Endometrial microvascular endothelial cells (primary cell): ENCODE data around the gene C5. TPM values are rescaled to one million over a fixed set of nuclear protein-coding genes. Genes with fewer than 3 reads are reported as not detected.
"Not testable (repeated sequence)": the region's sequence is repeated elsewhere in the genome, so short reads cannot be mapped to it uniquely, and the experiment has no call there.

ENCODE experiments used
- in situ Hi-C: cut with HindIII; loops from 2 replicates; pipeline ENCODE4 v1.10.0; 2017; ENCODE audit warnings: low sequenced_read_pairs, low pct_unique_long_range_greater_than_20kb; ENCODE audit errors: inconsistent ontology term
- total RNA-seq: library from RNA; depleted of rRNA; stranded (reverse); fragments of >200 nt; gene quantifications from one replicate; pipeline ENCODE4 v1.2.3, GENCODE V29; 2015; ENCODE audit errors: inconsistent ontology term

The C5 gene
- total RNA-seq, 1 donor from 2014 or later: 1.4 TPM

DNA sequence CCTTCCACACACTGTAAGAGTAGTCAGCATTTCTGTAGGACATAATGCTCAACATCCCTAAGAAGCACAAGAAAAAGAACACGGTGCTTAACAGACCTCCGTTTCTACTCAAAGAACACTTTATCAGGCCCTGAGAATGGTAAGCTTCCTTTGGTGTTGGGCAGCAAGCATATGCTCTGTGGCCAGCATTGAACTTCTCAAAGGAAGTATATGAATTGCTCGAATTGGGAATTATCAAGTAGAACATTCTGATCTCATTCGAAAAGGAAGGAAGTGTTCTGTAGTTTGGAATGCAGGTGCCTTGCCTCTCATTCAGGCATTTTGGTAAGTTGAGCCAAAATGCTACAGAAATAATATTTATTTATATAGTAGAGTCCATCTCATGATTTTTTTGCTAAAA, 61.0 kb downstream of the C5 start:
- in situ Hi-C loops: no loop called here

DNA sequence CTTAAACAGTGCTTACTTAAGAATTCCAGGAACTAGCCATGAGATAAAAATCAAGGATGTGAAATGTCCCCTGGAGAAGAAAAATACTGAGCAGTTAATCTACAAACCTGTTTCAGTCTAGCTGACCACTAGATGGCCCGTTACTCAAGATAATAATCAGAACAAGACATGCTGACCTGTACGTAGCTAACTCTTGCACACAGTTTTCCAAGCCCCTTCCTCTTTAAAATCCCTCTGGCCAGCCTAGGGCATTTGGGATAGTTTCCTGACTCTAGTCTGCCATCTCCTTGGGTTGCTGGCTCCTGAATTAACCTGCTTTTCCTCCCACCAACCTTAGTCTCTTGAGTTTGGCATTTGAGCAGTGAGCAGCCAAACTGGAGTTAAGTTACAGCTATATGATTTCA, 64.3 kb downstream of the C5 start:
- in situ Hi-C loops: no loop called here

DNA sequence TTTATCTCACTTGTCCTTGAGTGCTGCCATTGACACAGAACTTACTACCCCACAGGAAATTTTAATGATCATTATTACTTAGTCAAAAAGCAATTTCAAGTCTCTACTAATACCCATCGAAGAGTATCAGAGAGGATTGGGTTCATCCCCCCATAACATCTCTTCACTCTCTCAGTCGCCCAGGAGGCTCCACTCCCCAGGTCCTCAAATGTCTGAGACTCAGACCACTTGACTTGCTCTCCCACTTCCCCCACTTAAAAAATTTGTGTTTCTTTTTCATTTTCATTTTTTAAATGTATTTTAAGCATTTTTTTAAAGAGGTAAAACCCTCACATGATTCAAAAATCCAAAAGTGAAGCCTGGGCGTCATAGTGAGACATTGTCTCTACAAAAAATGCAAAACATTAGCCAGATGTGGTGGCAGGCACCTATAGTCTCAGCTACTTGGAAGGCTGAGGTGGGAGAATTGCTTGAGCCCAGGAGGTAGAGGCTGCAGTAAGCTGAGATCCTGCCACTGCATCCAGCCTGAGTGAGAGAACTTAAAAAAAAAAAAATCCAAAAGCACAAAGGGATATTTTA, 66.7 kb downstream of the C5 start:
- in situ Hi-C loops: no loop called here

DNA sequence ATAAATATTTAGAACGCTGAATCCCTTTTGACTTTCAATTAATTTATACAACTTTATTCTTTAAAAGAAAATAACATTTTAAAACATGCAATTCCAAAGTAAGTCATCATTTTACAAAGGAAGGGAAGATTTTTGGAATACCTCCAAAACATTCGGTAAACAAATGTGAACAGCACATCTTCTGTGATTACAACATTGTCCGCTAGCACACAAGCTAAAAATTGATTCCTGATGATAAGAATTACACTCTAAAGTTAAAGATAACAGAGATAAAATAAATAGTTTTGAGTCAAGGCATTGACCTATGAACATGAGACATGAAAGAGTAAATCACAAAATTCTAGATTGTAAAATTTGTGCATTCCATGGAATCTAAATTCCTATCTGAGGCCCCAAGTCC, 67.2 kb downstream of the C5 start:
- in situ Hi-C loops: no loop called here

DNA sequence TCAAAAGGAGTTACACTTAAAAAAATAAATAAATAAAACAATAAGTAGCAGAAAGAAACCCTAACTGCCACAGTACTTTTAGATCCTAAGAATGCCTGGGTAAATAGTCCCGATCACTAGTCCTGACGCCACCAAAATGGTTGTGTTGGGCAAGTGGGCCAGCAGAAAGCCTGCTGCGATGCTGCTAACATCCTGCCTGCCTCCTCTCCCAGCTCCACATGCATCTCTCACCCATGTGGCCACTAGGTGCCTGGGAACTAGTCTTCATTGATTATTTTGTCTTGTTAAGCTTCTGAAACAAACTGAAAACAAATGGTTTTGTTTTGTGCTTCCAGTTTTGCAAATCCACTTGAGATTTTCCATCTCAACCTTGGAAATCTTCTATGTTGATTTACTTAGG, 69.1 kb downstream of the C5 start:
- in situ Hi-C loops: no loop called here

DNA sequence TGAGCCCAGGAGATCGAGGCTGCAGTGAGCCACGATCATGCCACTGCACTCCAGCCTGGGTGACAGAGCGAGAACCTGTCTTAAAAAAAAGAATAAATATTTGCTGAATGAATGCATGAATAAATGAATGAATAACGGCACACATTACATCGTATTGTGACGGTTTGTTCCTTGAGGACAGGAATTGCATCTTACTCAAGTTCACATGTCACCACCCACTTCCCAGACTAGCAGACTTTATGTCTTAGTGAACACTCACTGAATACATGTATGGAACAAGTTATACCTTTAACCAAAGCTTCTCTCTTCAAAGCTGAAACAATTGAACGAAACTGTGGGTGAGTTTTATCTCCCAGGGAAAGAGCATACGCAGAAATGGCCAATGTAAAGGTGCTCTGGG, 70.3 kb downstream of the C5 start:
- in situ Hi-C loops: no loop called here

DNA sequence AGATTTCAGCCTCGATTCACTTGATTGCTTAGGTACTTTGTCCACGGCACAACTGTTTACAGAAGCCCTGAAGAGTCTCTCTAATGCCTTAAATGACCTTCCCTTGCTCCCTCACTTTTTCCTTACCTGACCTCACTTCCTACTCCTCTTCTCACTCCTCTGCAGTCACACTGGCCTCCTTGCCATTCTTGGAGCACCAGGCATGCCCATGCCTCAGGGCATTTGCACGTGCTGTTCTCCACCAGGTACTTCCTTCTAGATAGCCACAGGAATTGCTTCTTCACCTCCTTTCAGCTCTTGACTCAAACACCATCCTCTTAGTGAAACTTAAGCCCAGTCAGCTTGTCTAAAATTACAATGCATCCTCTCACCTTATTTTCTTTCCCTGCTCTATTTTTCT, 71.1 kb downstream of the C5 start:
- in situ Hi-C loops: no loop called here

DNA sequence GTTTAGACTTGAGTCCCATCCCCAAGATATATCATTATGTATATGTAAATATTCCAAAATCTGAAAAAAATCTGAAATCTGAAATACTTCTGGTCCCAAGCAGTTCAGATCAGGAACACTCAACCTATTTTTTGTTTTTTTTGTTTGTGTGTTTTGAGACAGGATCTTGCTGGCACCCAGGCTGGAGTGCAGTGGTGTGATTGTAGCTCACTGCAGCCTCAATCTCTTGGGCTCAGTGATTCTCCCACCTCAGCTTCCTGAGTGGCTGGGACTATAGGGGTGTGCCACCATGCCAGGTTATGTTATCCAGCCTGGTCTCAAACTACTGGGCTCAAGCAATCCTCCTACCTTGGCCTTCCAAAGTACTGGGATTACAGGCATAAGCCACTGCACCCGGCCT, 72.8 kb downstream of the C5 start:
- in situ Hi-C loops: no loop called here

DNA sequence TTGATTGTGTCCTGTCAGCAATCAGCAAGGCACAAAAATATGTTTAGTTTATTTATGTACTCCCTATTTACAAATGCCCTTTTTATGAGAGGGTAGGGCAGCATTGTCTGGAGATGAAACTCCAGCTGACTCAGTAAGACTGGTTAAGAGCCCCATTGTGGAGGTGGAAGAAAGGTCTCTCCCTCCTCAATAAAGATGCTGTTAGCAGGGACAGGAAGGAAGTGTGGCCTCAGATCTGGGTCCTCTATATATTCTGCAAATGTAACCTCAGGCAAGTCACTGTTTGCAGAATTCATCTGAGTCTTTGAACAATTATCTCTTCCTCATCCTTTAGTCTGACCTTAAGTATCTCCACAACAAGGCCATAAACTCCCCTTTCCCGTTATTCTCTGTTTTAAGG, 75.2 kb downstream of the C5 start:
- in situ Hi-C loops: no loop called here

DNA sequence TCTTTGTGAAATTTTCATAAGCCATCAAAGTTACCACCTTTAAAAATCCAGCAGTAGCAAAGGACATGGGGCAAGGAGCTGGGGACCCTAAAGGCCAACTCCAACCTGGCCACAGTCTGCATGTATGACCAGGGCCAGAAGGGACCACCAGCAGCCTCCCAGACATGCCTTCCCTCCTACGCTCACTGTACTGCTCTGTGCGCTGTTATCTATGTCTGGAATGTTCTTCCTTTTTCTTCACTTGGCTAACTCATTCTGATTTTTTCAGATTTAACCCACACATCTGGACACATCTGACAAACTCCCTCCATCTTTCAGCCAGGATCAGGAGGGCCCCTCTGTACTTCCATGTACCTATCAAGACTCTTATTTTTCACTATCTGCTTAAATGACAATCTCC, 75.9 kb downstream of the C5 start:
- in situ Hi-C loops: no loop called here

DNA sequence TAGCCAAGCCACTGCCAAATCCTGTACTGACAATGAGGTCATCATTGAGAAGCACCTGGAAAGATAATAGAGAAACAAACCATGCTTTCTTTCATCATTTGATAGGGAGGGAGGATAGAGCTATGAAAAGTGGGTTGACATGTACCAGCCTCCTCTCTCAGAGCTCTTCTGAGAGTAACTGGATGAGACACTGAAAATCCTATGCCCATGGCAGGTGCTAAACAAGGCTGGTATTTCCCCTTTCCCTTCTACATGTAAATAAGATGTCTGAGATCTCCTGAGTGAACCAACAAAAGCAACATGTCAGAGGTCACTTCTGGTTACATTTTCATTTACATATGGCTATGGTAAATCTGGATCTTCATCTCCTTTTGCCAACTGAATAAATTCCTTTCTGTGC, 78.1 kb downstream of the C5 start:
- in situ Hi-C loops: no loop called here

DNA sequence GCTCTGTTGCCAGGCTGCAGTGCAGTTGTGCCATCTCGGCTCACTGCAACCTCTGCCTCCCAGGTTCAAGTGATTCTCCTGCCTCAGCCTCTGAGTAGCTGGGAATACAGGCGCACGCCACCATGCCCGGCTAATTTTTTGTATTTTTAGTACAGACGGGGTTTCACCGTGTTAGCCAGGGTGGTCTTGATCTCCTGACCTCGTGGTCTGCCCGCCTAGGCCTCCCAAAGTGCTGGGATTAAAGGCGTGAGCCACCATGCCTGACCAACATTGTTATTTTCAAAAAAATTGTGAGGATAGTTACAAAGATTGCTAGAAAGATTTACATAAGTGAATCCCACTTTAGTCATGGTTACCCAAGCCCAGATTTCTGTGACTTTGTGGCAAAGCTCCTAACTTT, 78.6 kb downstream of the C5 start:
- in situ Hi-C loops: not testable (repeated sequence)

DNA sequence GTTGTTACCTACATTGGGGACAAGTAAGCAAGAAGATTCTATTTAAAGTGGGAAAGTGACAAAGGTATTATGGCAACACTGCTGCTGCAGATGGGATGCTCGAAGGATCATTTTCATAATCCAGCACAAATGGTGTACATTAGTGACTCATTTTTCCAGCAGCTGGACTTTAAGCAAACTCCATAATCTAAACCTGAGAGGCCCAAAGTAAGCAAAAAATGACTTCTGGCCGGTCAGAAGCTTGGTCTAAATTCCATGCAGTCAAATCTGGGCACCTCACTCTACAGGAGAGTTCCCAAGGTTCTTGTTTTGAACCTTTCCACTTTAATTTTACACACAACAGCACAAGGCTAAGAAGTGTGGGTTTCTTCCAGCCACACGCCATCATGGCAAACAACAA, 79.8 kb downstream of the C5 start:
- in situ Hi-C loops: no loop called here

DNA sequence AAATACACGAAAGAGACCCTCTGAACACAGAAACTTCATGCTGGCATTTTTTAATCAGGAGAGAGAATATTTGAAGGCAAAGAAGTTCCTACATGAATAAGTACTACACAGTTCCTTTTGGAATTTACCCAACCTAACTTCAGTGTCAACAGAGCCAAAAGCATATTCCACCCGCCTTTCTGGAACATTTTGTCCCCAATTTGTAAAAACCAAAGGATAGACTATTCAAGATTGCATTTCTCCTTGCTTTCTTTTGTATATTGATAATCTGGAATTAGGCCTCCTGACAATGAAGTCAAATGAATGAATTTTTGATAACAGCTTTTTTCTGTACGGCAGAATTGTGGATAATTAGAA, 84.1 kb downstream of the C5 start:
- in situ Hi-C loops: no loop called here

DNA sequence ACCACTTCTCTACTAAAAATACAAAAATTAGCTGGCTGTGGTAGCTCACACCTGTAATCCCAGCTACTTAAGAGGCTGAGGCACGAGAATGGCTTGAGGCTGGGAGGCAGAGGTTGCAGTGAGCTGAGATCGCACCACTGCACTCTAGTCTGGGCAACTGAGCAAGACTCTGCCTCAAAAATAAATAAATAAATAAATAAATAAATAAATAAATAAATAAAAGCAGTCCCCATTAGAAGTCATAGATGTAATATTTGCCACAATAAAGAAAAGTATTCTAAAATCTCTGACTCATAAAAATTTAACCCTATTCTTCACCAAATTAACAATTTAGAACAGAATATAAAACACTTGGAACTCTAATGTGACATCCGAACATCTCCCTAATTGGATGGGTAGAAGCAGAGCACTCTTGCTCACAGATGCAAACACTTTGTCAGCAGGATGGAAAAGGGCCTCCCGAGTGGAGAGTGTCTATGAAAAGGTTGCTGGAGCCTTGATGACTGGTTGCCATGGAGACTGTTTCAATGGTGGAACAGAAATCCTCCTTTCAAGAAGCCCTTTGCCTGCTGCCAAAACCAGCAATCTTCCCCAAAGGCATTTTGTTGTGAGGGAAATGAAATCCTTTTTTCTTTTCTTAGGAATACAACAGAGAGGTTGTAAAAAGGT, 84.6 kb downstream of the C5 start:
- in situ Hi-C loops: no loop called here

DNA sequence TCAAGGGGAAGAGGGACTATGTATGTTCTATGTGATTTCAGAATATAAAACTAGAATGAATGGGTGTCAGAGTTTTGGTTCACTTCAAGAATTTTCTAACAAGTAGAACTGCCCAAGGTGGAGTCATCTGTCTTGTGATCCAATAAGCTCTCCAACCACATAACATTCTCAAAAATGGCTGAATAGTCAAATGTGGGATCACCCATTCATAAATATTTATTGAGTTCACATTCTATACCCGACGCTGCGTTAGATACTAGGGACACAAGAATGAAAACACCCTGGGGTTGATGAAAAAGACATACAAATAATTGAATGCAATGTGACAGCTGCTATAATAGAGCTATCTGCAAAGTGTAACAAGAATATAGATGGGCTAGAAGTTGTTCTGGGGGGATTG, 88.1 kb downstream of the C5 start:
- in situ Hi-C loops: no loop called here

DNA sequence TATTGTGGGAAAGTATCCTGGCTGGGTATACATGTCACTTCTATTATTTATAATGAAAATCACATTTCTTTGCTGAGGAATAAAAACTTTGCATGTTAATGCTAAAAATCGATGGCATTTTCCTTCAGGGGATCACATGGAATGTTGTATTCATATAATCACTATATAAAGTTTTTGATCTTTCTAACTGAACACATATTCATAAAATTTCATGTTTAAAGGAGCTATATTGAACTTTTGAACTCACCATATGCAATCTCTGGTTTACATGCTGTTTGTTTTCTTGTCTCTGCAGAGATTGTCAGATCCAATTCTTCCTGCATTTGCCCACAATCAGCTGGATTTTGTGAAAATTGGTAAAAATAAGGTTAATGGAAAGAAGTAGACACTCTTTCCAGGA, 90.1 kb downstream of the C5 start:
- in situ Hi-C loops: no loop called here

DNA sequence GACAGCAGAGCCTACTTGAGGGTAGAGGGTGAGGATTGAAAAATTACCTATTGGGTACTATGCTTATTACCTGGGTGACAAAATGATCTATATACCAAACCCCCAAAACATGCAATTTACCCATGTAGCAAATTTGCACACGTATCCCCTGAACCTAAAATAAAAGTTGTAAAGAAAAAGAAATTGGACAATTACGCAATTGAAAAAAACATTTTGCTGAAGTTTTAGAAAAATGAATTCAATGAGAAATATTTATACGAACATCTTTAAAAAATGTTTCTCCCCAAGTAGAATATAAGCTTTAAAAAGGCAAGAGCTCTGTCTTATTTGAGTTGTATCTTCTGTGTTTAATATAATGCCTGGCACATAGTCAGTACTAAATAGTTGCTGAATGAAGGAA, 93.2 kb downstream of the C5 start:
- in situ Hi-C loops: no loop called here

DNA sequence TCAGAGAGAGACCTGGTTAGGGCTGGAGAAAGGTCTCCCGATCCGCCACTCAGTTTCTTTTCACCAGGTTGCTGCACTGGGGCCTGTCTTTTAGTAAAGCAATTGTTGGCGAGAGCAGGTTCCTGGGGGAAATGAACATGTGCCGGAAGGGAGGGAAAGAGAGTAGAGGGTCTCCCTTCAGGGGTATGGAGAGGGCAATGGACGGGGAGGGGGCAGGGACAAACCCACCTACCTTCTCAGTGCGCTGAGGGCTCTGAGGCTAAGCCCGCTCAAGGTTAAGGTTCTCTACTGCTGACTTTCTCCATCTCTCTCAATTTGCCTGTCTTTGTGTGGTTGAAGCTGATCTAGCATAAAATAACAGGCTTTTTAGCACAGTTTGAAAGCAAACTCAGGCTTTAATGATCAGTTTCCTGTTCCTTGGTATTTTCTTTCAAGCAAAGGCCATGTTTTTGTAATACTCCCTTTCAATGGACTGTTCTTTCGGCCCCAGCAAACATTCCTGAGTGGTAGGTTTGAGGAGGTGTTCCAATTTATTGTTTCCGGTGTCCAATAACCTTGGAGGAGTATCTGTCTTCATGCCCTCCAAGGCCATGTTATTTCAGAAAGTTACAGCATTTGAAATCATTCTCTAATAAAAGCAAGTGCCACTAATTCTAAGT, 98.0 kb downstream of the C5 start:
- in situ Hi-C loops: no loop called here

DNA sequence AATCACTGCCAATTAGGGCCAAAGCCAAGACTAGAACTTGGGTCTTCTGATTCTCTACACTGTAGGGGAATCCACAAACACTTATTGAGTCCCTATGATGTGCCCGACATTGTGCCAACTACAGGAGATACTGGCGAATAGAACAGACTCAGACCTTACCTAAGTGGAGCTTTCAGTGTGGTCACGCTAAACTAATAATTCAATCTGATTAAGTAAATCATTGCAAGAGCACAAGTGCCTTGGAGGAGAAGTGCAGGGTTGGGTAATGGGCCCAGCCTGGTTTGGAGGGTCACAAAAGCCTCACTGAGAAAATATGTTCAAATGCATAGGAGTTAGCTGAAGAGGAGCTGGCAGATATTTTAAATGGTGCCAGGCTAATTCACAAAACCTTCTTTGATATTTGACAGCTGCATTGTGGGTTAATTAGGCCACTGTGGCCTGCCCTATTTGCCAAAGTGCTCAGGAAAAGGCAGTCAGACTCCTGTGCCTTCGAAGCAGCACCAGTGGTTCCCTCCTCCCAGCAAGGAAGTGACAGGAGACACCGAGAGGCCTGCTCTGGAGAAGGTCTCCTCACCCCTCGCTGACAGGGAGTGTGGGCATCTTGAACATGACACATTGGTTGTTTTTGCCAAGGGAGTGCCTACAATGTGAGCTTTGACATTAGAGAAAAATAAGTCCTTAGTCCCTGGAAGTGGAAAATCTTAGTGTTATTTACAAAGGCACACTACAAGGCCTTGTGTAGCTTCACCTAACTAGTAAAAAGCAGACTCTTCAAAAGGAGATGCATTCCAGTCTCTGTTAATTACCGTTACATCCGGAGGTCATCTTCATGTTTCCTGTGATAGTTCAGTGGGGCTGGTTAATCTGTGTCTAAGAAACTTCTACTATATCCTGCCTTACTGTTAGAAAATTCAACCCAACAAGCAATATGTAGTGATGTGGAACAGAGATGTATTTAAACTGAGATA, 99.4 kb downstream of the C5 start:
- in situ Hi-C loops: no loop called here
